Activated T-helper 1 cell treated with anti-CD3 and anti-CD28 coated beads, Interleukin-2, amount 50 U/mL, for 16 hours (primary cell): ENCODE measurements around the gene PLXNC1.
"Not testable (repeated sequence)": the region's sequence is repeated elsewhere in the genome, so short reads cannot be mapped to it uniquely, and the experiment has no call there.

Experiments
- DNase-seq, 2 donors: peaks; one replicate each; pipeline ENCODE4 v3.0.0-alpha.2; 2020; ENCODE audit warnings: low read depth in 1 of 2, low spot score in 1 of 2

The PLXNC1 gene

DNA sequence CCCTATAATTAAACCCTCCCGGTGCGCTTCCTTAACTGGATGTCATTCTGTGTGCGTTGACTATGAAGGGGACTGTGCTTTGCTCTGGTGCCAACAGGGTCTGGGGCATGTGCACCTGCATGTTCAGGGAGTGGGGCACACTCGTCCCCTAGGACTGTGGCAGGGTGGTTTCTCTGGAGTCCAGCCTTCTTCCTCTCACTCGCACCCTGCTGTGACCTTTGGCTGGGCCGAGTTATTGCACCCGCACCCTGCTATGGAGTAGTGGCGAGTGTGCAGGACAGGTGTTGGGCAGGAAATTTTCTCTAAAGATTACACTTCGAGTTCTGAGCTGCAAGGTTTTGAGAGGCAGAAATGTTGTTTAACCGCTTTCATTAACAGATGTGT lies 138.9 kb downstream of the PLXNC1 start:
- DNase-seq: no peak

GRCh38 chr12:94289461-94290312 lies 141.3 kb downstream of the PLXNC1 start:
- DNase-seq: no peak

- DNase-seq: no peak
Measured at GRCh38 chr12:94290353-94290752, 142.0 kb downstream of the PLXNC1 start.

- DNase-seq: no peak
Measured at GRCh38 chr12:94297096-94297699, 148.8 kb downstream of the PLXNC1 start.

DNA sequence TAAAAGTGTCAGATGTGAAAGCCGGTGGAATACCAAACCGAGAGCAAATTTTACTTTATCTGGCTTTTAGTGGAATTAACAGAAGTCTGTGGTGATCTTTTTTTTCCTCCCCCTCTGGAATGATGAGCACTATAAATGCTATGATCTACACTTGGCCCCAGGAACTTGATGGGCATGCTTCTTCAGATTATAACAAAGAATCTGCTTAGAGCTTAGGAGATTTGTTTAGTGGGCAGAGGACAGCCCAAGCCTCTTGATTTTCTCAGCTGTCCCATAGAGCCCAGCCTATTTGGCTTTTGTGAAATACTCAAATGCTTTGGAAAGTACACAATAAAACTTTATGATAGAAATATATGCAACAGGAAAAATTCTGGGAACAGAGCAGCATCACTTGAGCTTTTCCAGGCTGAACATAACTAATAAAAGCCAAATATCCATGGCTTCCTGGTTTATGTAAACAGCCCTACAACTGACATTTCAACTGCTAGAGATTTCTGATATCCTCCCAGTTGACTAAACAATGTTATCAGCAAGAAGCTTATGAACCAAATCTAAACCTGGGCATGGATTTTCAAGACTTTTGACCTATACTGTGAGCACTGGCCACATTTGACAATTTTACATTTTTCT lies 149.6 kb downstream of the PLXNC1 start:
- DNase-seq: no peak

GRCh38 chr12:94299846-94300245 lies 151.5 kb downstream of the PLXNC1 start:
- DNase-seq: no peak

DNA sequence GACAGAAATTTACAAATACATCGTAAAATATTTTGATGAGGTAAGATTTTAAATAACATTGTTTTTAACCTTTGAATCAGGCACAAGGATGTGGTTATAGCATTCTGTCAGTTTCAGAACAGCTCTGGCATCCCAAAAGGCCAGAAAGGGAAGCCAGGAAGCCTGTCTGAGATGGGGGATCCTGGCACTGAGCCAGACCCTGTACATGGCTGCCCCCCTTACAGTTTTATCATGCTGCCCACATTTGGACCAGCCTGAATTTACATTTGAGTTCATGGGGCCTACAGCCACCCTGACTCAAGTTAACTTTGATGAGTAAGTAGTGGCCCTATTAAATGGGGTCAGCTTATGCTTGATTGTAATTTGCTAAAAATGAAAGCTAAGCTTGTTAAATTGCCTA lies 155.6 kb downstream of the PLXNC1 start:
- DNase-seq: no peak

GRCh38 chr12:94304566-94305061 lies 156.2 kb downstream of the PLXNC1 start:
- no peak for DNase-seq

GRCh38 chr12:94305130-94305957 lies 157.0 kb downstream of the PLXNC1 start:
- no peak for DNase-seq

DNA sequence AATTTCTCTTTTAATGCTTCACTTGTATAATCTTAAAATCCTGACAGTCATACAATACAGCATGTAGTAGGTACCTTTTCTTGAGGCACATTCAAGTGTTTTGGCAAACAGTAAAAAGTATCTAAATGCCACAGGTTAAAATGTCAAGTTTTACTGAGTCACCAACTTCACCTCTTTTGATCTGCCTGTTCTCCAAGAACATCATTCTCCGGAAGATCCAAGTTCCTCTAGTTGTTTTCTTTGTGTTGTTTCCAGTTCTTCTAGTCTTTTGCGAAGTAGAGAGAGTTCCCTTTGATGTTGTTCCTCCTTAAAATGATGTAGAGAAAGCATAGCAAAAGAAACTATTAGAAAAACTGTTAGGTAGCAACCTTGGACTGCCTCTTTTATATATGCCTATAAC lies 160.2 kb downstream of the PLXNC1 start:
- DNase-seq: no peak

GRCh38 chr12:94309373-94309772 lies 161.0 kb downstream of the PLXNC1 start:
- DNase-seq: no peak

- no peak for DNase-seq
Measured at GRCh38 chr12:94312378-94312777, 164.0 kb downstream of the PLXNC1 start.

GRCh38 chr12:94316600-94316999 lies 168.2 kb downstream of the PLXNC1 start:
- DNase-seq: not testable (repeated sequence)

GRCh38 chr12:94318181-94318580 lies 169.8 kb downstream of the PLXNC1 start:
- no peak for DNase-seq

GRCh38 chr12:94320109-94320508 lies 171.7 kb downstream of the PLXNC1 start:
- DNase-seq: no peak

DNA sequence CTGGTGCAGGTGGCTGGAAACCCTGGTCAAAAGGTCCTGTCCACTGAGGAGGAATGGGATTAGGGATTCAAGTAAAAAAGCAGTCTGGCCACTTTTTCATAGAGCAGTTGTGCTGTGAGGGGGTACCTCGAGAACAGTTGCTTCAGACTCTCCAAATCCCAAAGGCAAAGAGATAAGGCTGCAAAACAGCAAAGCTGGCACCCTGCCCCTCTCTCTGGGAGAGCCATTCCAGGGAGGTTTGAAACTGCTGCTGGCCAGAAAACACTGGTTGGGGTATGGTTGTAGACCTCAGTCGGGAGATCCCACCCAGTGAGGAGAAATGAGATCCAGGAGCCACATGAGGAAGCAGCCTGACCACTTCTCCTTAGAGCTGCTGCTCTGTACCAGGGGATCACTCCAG lies 174.0 kb downstream of the PLXNC1 start:
- no peak for DNase-seq

- no peak for DNase-seq
Measured at GRCh38 chr12:94326234-94326633, 177.9 kb downstream of the PLXNC1 start.

DNA sequence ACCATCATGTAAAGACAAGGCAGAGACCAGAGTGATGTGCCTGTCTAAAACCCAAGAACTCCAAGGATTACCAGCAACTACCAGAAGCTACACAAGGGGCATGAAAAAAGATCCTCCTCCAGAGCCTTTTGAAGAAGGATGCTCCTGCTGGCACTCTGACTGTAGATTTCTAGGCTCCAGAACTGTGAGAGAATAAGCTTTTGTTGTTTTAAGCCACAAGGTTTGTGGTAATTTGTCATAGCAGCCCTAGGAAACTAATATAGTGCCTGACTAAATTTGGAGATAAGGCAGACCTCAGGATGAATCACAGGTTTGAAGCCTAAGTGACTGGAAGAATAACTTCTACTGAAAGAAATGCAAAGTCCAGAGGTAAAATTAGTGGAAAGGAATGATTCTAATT lies 178.3 kb downstream of the PLXNC1 start:
- DNase-seq: no peak

GRCh38 chr12:94327809-94328208 lies 179.4 kb downstream of the PLXNC1 start:
- DNase-seq: no peak

DNA sequence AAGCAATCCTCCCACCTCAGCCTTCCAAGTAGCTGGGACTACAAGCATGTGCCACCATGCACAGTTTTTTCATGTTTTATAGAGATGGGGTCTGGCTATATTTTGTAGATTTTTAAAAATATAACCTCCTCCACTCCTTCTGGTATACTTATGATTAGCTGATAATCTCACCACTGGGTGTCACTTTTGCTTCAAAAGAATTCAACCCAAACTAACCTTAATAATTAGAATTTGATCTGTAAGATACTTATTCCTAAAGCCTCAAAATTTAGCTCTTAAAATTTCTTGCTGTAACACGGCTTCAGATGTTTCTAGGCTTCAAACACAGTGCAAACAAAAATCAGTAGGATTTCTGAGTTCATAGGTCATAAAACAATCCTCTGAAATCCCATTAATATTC lies 181.0 kb downstream of the PLXNC1 start:
- no peak for DNase-seq

DNA sequence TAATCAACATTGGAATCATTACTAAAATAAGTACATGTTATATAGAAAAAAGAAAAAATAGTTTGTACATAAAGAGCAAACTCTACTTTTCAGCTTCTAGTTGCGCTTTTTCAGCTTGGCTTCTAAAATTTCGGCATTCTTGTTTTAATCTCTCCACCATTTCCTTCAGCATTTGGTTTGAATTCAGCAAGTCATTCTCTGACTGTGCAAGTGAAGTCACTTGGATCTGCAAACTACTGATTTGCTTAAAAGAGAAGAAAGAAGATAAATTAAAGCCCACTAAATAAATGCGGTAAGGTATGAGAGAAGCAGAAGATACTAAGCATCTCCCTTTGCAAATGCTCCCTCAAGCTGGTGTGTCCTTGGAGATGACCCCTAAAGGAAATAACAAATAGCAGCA lies 185.0 kb downstream of the PLXNC1 start:
- DNase-seq: no peak
